AG20443 (cell line): Measurements from ENCODE around the gene PRR18.

Source experiments
- DNase-seq: peaks from one replicate; pipeline ENCODE4 v3.0.0; 2012; ENCODE audit warnings: low spot score, mixed read lengths

The PRR18 gene

GRCh38 chr6:166275714-166276166 is 32.5 kb downstream of the PRR18 start:
- DNase-seq = peak; percentile 90

GRCh38 chr6:166274739-166275370 is 33.3 kb downstream of the PRR18 start:
- no peak for DNase-seq

DNA sequence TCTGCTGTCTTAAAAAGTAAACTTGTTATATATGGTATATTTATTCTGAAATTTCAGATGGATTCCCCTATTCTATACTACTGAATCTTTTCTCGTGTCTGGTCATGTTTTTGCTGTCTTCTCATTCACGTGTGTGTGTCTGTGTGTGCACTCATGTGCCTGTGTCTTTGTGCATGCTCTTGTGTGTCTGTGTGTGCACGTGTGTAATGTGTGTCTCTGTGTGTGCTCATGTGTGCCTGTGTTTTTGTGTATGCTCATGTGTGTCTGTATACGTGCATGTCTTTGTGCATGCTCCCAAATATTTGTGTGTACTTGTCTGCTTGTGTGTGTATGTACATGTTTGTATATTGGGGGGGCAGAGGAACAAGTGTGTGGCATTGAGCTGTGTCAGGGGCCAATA is 34.0 kb downstream of the PRR18 start:
- no peak for DNase-seq

DNA sequence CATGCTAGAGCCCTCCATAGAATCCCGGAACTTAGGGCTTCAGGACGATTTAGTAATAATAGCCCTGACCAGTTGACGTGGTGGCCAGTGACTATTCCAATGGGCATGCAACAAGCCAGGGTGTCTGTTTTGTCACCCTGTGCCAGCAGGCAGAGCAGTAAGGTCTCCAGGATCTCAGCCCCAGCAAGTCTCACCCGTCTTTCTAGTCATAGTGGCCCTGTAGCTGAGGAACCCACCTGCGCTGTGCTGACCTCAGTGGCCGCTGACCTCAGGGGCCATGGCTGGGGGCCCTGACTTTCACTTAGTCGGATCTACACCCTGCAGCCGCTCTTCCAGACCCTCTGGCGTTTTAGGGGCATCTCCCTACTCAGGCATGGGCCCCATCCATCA is 36.8 kb downstream of the PRR18 start:
- no peak for DNase-seq

- DNase-seq = no peak
These were observed 37.4 kb downstream of the PRR18 start for GRCh38 chr6:166270706-166271375.

GRCh38 chr6:166269301-166270039 is 38.7 kb downstream of the PRR18 start:
- DNase-seq = no peak

- no peak for DNase-seq
These were observed 39.8 kb downstream of the PRR18 start for GRCh38 chr6:166268431-166268830.

DNA sequence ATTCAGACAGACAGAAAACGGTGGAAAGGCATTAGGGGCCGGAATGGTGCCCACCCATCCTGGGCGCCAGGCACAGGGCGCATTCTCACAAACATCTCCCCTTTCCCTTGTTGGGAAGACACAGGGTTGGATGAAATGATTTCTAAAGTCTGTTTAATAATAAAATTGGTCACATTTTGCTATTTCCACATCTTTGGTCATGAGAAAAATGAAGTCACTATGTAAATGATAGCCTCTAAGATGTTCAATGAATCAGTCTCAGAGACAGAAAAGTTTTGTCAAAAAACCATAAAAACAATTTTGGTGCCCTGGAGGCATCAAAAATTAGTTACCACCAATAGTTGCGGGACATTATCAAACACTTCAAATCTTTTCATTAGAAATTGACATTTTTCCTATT is 40.7 kb downstream of the PRR18 start:
- no peak for DNase-seq

- no peak for DNase-seq
These were observed 41.9 kb downstream of the PRR18 start for GRCh38 chr6:166266336-166266735.

DNA sequence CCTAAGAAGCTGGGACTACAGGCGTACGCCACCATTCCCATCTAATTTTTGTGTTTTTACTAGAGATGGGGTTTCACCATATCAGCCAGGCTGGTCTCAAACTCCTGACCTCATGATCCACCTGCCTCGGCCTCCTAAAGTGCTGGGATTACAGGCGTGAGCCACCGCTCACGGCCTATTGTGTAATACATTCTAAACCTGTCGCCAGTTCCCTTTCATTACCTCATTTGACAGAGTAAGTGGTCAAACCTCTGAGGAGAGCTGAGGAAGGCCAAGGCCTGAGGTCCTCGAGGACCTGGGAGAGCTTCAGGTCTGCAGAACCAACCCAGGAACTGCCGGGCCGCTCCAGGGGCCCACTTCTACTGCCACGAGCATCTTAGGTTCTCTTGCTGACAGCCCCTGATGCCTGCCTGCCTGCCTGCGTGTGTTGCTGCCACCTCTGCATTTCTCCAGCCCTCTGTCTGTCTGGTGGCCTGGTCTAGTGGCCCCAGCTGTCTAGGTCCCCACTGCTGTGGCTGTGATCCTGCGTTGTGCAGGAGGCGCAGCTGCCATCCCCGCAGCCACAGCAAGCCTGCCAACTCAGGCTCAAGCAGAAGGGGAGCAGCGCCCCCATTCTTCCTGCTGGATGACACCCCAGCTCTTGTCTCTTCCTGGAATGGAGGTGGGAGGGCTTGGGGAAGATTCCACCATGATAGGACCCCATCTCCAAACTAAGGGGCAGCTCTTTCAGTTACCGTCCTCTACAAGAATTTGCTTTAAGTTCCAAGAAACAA is 45.3 kb downstream of the PRR18 start:
- DNase-seq = no peak

DNA sequence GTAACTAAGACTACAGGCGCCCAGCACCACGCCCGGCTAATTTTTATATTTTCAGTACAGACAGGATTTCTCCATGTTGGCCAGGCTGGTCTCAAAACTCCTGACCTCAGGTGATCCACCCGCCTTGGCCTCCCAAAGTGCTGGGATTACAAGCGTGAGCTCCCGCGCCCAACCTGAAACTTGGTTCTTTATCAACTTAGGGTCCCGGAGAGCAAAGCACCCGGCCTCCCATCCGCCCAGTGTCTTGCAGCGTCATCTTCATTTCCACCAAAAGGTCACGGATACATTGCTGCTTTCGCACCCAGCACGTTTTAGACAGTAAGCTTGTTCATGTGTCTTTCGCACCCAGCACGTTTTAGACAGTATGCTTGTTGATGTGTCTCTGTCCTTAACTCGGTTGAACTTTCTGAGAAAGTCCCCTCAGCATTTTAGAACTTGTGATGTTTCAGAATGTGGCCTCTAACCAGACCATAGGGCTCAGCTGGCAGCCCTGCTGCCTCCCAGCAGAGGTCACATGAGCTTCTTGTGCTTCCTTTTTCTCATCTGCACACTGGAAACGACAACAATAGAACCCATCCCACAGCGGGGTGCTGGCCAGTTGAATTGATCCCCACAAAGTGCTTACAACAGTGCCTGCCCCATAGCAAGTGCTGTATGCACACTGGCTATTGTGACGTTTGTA is 48.8 kb downstream of the PRR18 start:
- DNase-seq = no peak

GRCh38 chr6:166258854-166259276 is 49.3 kb downstream of the PRR18 start:
- peak; percentile 8 for DNase-seq

DNA sequence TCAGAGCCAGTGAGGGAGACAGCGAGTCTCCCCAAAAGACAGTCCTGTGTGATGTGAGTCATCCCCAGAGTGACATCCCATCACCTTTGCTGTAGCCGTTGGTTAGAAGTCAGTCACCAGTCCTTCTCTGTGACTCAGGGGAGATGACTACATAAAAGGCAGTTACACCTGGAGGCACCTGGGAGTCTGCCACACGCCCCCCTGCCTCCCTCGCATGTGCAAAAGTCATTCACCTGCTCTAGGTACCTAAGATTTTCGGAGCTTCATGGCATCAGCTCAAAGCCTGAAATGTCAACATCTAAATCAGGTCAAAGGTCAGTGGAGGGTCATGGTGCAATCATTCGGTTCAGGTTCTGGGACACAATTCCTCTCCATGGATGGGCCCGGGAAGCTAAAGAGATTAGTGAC is 50.3 kb downstream of the PRR18 start:
- no peak for DNase-seq
